Endometrium (tissue), 2 donors: ENCODE data around the gene PTPRF.
"Not testable (repeated sequence)": the region's sequence is repeated elsewhere in the genome, so short reads cannot be mapped to it uniquely, and the experiment has no call there.

Experiments used
- FAIRE-seq: peaks from 2 replicates; lab custom pipeline; 2012; peaks lifted over from hg19 to GRCh38; lab: Jason Lieb, UNC
- donor health status: control.
- donor health status: control.

The PTPRF gene

GRCh38 chr1:43634721-43635120 lies 104.0 kb downstream of the PTPRF start:
- FAIRE-seq = no peak

GRCh38 chr1:43636006-43636641 lies 105.4 kb downstream of the PTPRF start:
- FAIRE-seq = no peak

DNA sequence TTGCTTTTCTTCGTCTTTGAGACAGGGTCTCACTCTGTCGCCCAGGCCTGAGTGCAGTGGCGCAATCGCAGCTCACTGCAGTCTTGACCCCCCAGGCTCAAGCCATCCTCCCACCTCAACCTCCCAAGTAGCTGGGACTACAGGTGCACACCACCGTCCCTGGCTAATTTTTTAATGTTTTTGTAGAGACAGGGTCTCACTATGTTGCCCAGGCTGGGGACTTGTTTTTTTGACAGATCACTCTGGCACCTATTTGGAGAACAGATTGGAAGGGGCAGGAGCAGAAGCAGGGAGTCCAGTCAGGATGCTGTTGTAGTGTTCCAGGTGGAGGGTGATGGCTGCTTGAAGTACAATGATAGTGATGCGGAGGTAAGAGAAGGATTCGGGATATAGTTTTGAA lies 106.6 kb downstream of the PTPRF start:
- FAIRE-seq = no peak

GRCh38 chr1:43638381-43638780 lies 107.7 kb downstream of the PTPRF start:
- not testable (repeated sequence) for FAIRE-seq

DNA sequence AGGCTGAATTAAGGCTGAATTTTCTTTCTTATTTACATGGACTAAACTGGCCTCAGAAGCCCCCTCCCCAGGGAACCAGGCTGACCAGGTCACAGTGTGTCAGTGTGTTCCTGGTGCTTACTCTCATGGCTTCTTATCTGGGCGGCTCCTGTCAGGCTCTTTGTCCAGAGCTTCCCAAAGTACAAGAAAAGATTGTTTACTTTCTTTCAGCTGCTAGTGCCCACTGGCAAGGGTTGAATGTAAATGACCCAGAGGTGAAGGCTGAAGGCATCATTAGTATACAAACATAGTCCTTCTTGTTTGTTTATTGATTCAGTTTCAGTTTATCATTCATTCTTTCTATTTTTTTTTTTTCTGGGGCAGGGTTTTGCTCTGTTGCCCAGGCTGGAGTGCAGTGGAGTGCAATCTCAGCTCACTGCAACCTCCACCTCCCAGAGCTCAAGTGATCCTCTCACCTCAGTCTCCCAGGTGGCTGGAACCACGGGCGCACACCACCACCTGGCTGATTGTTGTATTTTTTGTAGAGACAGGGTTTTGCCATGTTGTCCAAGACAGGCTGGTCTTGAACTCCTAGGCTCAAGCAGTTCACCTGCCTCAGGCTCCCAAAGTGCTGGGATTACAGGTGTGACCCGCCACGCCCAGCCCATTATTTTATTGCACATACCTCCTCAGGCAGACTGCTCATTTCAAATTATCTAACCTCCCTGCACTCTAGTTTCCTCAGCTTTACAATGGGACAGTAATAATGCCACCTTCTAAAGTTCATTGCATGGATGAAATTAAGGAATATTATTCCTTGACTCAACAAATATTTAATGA lies 109.5 kb downstream of the PTPRF start:
- FAIRE-seq = no peak

- no peak for FAIRE-seq
Measured at GRCh38 chr1:43644558-43644957, 113.9 kb downstream of the PTPRF start.

GRCh38 chr1:43645461-43645860 lies 114.8 kb downstream of the PTPRF start:
- no peak for FAIRE-seq

DNA sequence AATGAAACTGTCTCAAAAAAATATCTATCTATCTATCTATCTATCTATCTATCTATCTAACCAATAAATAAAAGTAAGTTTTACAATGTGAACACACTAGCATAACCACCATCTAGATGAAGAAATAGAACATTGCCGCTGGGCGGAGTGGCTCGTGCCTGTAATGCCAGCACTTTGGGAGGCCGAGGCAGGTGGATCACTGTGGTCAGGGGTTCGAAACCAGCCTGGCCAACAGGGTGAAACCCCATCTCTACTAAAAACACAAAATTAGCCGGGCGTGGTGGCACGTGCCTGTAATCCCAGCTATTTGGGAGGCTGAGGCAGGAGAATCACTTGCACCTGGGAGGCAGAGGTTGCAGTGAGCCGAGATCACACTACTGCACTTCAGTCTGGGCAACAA lies 116.6 kb downstream of the PTPRF start:
- not testable (repeated sequence) for FAIRE-seq

DNA sequence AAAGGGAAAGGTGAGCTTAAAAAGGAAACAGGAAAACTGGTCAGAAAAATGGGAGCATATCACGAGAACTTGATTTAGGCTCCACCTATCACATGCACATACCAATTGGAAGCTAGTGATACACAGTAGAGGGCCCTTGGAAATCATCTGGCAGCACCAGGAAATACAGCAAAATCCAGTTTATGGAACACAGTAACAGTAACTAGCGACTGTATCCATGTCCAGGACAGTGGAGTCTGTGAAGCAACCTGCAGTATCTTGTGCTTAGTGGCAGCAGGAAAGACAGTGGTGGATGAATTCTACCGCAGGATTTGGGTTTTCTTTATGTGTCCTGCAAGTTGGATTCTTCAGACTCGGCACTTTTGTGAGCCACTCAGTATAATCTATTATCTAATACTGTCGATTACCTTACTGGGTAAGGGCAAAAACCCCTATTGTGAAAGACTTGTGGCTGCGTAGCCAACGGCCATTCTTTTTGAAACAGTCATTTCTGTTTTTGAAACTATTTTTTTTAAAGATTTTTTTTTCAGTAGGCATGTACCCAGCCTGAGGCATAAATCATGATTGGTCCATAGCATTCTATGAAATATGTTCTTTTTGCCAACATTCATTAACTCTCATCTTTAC lies 117.7 kb downstream of the PTPRF start:
- no peak for FAIRE-seq

DNA sequence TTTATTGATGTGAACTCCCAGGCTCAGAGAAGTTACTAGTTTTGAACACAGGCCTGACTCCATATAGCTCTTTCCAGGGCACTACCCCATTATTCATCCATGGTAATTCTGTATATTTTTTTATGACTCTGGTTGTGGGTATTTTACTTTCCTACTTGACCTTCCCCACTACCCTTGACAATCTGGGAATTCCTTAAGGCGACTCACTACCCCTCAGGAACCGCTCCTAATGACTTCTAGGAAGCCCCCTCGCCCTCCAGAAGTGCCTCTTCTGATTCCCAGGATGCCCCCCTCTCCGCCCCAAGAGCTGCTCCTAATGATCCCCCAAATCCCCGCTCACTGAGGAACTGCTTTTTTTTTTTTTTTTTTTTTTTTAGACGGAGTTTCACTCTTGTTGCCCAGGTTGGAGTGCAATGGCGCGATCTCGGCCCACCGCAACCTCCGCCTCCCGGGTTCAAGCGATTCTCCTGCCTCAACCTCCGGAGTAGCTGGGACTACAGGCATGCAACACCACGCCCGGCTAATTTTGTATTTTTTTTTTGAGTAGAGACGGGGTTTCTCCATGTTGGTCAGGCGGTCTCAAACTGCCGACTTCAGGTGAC lies 118.3 kb downstream of the PTPRF start:
- no peak for FAIRE-seq

GRCh38 chr1:43650310-43651085 lies 119.8 kb downstream of the PTPRF start:
- FAIRE-seq = no peak

DNA sequence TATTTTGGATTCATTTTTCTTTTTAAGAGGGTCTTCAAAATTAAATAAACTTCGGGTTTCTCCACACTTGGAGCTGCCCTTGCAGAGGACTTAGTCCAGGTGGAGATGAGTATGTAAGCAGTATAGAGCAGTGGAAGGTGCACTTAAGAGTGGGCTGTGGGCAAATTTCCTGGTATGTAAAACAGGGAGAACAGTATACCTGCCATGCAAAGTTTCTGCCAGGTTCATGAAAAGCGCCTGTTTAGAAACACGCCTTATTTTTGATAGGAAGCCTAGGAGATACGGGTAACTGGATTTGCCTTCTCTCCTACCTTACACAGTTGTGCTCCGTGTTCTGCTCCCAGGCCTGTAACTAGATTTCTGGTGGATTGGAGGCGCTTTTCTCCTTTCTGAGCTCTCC lies 120.5 kb downstream of the PTPRF start:
- FAIRE-seq = no peak

GRCh38 chr1:43651902-43652301 lies 121.2 kb downstream of the PTPRF start:
- FAIRE-seq = no peak

DNA sequence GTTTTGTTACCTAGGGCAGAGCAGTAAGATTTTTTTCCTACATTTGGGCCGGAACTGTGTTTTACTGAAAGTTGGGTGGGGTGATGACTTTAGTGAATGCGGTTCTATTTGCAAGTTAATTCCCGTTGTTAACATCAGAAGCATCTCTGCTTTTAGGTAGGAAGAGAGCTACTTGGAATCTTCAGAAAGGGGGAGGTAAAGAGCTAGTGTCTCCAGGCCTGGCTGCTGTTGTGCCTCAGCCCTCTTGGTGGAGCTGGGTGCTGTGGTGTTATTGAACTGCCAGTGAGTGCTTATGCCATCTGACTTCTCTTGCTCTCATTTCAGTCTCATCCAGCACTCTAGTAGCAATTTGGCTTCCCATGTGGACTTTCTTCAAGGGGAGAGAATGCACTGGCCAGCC lies 122.7 kb downstream of the PTPRF start:
- FAIRE-seq = no peak

DNA sequence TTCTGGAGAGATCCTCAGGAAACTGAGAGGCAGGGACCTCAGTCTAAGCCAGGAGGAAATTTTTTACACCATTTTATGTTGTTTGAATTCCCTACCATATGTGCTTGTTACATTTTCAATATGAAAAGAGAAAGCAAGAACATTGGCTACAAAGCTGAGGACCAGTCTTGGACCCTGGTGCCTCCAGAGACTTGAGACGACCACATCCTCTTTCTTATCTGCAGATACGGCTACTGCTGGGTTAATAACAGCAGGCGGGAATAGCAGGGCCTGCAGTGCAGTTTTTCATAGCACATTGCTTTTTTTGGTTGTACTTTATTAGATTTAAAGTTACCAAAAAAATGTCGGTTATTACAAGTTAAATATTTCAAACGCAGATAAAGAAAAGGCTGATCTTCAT lies 123.2 kb downstream of the PTPRF start:
- no peak for FAIRE-seq

GRCh38 chr1:43655953-43656352 lies 125.3 kb downstream of the PTPRF start:
- FAIRE-seq = no peak

DNA sequence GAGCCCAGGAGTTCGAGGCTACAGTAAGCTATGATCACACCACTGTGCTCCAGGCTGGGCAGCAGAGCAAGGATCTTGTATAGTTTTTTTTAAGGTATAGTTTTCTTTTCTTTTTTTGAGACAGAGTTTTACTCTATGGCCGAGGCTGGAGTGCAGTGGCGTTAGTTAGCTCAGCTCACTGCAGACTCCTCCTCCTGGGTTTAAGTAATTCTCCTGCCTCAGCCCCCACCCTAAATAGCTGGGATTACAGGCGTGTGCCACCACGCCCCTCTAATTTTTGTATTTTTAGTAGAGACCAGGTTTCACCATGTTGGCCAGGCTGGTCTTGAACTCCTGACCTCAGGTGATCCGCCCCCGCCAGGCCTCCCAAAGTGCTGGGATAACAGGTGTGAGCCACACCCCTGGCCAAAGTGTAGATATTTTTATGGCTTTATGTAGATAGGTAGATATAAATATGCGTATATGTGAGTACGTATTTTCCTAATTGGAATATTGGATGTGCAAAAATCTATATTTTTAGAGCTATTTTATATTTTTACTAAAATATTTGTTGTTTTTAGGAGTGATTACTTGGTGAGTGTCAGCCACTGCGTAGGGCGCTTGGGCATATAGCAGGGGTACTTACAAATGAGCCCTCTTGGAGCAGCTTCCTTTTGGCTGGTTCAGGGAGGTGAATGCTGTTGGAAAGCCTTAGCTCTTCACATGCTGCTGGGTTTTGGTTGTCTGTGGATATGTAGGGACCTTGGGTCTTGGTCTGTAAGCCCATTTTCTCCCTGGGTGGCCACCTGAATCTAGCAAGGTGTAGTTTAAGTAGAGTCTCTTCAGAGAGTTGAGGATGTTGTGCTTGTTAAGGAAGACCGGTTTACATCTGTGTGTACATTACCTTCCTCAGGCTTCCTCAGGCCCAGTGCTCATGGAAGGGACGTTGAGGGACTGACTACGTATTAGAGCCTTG lies 128.8 kb downstream of the PTPRF start:
- FAIRE-seq = no peak

DNA sequence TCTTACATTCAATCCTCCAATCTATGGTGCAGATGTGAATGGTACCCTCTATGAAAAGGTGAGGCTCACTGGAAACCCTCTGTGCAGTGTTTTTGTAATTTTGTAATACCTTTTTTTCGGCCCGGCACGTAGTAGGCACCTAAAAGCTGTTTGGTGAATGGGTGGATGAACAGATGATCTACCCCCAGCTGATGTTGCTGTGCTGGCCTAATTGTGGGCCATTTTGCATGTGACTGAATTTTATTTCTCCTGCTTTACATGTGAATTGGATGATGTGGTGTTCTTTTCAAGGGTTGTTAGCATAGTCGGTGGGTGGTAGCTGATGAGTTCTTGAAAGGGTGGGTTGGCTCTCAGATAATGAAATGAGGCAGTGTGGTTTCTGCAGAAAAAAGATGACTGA lies 129.7 kb downstream of the PTPRF start:
- no peak for FAIRE-seq

DNA sequence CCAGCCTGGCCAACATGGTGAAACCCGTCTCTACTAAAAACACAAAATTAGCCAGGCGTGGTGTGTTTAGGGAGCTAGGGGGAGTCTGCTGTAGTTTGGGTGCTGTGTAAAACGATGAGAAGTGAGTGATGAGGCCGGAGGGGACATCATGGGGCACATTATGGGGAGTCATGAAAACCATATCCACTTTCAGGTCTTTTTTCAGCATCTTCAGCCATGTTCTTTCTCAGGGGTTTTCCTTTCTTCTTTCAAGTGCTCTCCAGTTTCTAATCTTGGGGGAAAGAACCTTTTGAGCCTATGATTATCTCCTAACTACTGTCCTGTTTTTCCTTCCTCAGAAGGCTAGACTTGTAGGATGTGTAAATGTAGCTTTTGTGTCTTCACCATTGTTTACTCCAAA lies 133.7 kb downstream of the PTPRF start:
- FAIRE-seq = no peak

GRCh38 chr1:43666608-43667007 lies 135.9 kb downstream of the PTPRF start:
- no peak for FAIRE-seq

DNA sequence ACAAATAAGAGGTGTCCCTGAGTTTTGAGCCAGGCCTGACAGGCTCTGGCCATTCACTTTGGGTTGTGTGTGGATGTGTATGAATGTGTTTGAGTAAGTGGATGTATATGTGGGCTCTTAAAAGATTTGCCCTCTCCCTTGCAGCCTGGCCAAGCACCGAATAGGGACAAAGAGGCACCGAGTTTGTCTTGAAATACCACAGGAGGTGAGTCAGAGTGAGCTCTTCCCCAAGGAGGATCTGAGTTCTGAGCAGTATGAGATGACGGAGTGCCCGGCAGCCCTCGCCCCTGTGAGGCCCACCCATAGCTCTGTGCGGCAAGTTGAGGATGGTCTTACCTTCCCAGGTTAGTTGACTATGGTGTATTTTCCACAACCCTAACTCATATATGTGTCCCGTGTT lies 138.3 kb downstream of the PTPRF start:
- FAIRE-seq = no peak
